Measurements from ENCODE around the gene SCD.

Gene SCD

GRCh38 chr10:100401631-100402328 is 54.7 kb downstream of the SCD start:
- no peak for DNase-seq

GRCh38 chr10:100403734-100404133 is 56.7 kb downstream of the SCD start:
- no peak for DNase-seq

GRCh38 chr10:100413173-100413572 is 66.1 kb downstream of the SCD start:
- DNase-seq, result no peak

Data from NK-92 treated with Interleukin-12 subunit alpha and Interleukin-12 subunit beta, amount 100 ng/mL, for 24 hours (cell line).